Ishikawa (cell line): ENCODE measurements around the gene RANBP17.

Source experiments
- RAD21 ChIP-seq: IDR thresholded peaks from 2 replicates; pipeline ENCODE4 v1.6.1; 2012; ENCODE audit warnings: low read depth
- ZBTB7A ChIP-seq: IDR thresholded peaks from 2 replicates; pipeline ENCODE4 v1.6.1; 2012; ENCODE audit warnings: low read depth
- TF ChIP-seq, protein P1 (sequence below): IDR thresholded peaks from 2 replicates; pipeline ENCODE4 v1.6.1; 2012; ENCODE audit warnings: low read depth, mild to moderate bottlenecking

DNA sequence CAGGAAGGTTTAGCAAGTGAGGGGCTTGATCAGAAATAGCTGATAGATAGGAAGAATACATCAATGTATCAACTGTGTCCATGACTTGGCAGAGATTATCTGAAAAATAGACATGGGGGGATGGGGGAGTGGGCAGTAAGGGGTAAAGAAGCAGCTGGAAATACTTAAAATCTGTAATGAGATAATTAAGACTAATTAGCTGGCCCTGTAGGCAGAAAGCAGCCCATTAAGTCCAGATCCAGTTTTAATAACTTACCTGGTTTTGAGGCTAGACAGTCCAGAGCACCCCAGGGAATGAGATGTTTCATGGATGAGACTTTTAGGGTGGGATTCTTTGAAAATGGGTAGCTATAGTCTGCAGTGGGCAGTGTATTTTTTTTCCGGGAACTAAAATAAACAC is 330.3 kb downstream of the RANBP17 start:
- TF ChIP-seq RAD21 = no peak
- TF ChIP-seq, protein P1, sequence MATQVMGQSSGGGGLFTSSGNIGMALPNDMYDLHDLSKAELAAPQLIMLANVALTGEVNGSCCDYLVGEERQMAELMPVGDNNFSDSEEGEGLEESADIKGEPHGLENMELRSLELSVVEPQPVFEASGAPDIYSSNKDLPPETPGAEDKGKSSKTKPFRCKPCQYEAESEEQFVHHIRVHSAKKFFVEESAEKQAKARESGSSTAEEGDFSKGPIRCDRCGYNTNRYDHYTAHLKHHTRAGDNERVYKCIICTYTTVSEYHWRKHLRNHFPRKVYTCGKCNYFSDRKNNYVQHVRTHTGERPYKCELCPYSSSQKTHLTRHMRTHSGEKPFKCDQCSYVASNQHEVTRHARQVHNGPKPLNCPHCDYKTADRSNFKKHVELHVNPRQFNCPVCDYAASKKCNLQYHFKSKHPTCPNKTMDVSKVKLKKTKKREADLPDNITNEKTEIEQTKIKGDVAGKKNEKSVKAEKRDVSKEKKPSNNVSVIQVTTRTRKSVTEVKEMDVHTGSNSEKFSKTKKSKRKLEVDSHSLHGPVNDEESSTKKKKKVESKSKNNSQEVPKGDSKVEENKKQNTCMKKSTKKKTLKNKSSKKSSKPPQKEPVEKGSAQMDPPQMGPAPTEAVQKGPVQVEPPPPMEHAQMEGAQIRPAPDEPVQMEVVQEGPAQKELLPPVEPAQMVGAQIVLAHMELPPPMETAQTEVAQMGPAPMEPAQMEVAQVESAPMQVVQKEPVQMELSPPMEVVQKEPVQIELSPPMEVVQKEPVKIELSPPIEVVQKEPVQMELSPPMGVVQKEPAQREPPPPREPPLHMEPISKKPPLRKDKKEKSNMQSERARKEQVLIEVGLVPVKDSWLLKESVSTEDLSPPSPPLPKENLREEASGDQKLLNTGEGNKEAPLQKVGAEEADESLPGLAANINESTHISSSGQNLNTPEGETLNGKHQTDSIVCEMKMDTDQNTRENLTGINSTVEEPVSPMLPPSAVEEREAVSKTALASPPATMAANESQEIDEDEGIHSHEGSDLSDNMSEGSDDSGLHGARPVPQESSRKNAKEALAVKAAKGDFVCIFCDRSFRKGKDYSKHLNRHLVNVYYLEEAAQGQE = no peak
- TF ChIP-seq ZBTB7A = no peak
